Erythroblast (primary cell): ENCODE measurements around the gene VPS29.
"Not testable (repeated sequence)": the region's sequence is repeated elsewhere in the genome, so short reads cannot be mapped to it uniquely, and the experiment has no call there.

Source experiments
- GATA1 ChIP-seq: IDR thresholded peaks from 2 replicates; pipeline ENCODE4 v1.6.1; 2011; ENCODE audit warnings: low read depth, mild to moderate bottlenecking, control low read depth, low read length, moderate library complexity
- POLR2A ChIP-seq: IDR thresholded peaks from 2 replicates; pipeline ENCODE4 v1.6.1; 2011; ENCODE audit warnings: mild to moderate bottlenecking, low read length

DNA sequence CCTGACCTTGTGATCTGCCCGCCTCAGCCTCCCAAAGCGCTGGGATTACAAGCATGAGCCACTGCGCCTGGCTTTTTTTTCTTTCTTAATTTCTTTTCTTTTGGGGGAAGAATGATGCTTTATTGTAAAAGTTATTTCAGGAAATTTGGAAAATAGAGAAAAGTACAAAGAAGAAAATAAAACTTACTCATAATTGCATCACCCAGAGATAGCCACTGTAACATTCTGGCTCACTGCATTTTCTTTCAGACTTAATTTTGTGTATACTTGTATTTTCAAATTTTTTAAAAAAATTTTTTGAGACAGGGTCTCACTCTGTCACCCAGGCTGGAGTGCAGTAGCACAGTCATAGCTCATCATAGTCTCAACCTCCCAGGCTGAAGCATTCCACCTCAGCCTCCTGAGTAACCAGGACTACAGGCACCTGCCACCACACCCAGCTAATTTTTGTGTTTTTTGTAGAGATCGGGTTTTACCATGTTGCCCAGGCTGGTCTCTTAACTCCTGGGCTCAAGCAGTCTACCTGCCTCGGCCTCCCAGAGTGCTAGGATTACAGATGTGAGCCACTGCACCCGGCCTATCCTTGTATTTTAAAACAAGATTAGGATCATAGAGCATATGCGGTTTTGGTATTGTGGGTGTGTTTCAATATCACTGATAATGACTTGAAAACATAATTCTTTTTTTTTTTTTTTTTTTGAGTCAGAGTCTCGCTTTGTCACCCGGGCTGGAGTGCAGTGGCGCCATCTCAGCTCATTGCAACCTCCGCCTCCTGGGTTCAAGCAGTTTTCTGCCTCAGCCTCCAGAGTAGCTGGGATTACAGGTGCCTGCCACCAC is 19.2 kb upstream of the VPS29 start:
- not testable (repeated sequence) for TF ChIP-seq POLR2A, GATA1
